ENCODE results near the gene LCOR.

LCOR gene

GRCh38 chr10:96895662-96896424, 63.7 kb downstream of the LCOR start:
- Histone ChIP-seq H3K4me3 (ENCODE audit: low read depth in 1 of 2, low read length in 2 of 2) (no peak overlapping the region), H3K36me3 (ENCODE audit: control insufficient read depth in 1 of 2, insufficient read depth in 2 of 2, low read length in 2 of 2) (no peaks in the 10 kb centered on the region), H3K9me3 (ENCODE audit: control insufficient read depth in 1 of 2, low read length in 2 of 2) (peaks cover 0 to 8% of the 10 kb centered on the region in 2 donors), H3K27me3 (ENCODE audit: low read depth, low read length) (no peaks in the 10 kb centered on the region), H3K4me1 (ENCODE audit: control insufficient read depth in 1 of 2, insufficient read depth in 2 of 2, low read length in 2 of 2) (peaks cover 0 to 15% of the 10 kb centered on the region in 2 donors), H3K27ac (ENCODE audit: low read length) (no peak overlapping the region)

- Histone ChIP-seq H3K4me3 (ENCODE audit: low read depth in 1 of 2, low read length in 2 of 2) (no peak overlapping the region), H3K27me3 (ENCODE audit: low read depth, low read length) (no peaks in the 10 kb centered on the region), H3K9me3 (ENCODE audit: control insufficient read depth in 1 of 2, low read length in 2 of 2) (peaks cover 0 to 8% of the 10 kb centered on the region in 2 donors), H3K27ac (ENCODE audit: low read length) (no peak overlapping the region), H3K4me1 (ENCODE audit: control insufficient read depth in 1 of 2, insufficient read depth in 2 of 2, low read length in 2 of 2) (peaks cover 1 to 15% of the 10 kb centered on the region in 2 donors), H3K36me3 (ENCODE audit: control insufficient read depth in 1 of 2, insufficient read depth in 2 of 2, low read length in 2 of 2) (no peaks in the 10 kb centered on the region)
These were observed 64.9 kb downstream of the LCOR start for GRCh38 chr10:96896884-96897589.

GRCh38 chr10:96902117-96902516, 70.0 kb downstream of the LCOR start:
- H3K9me3 ChIP-seq (ENCODE audit: control insufficient read depth in 1 of 2, low read length in 2 of 2): no peaks in the 10 kb centered on the region
- no peaks in the 10 kb centered on the region for H3K36me3 ChIP-seq (ENCODE audit: control insufficient read depth in 1 of 2, insufficient read depth in 2 of 2, low read length in 2 of 2)
- no peaks in the 10 kb centered on the region for H3K27me3 ChIP-seq (ENCODE audit: low read depth, low read length)
- no peak overlapping the region for H3K27ac ChIP-seq (ENCODE audit: low read length)
- H3K4me3 ChIP-seq (ENCODE audit: low read depth in 1 of 2, low read length in 2 of 2): no peak overlapping the region
- H3K4me1 ChIP-seq (ENCODE audit: control insufficient read depth in 1 of 2, insufficient read depth in 2 of 2, low read length in 2 of 2): peaks cover 12 to 14% of the 10 kb centered on the region in 2 donors

GRCh38 chr10:96902731-96903358, 70.7 kb downstream of the LCOR start:
- Histone ChIP-seq H3K27ac (ENCODE audit: low read length) (no peak overlapping the region), H3K4me3 (ENCODE audit: low read depth in 1 of 2, low read length in 2 of 2) (no peak overlapping the region), H3K4me1 (ENCODE audit: control insufficient read depth in 1 of 2, insufficient read depth in 2 of 2, low read length in 2 of 2) (peaks cover 11 to 14% of the 10 kb centered on the region in 2 donors), H3K36me3 (ENCODE audit: control insufficient read depth in 1 of 2, insufficient read depth in 2 of 2, low read length in 2 of 2) (no peaks in the 10 kb centered on the region), H3K9me3 (ENCODE audit: control insufficient read depth in 1 of 2, low read length in 2 of 2) (no peaks in the 10 kb centered on the region), H3K27me3 (ENCODE audit: low read depth, low read length) (no peaks in the 10 kb centered on the region)

- Histone ChIP-seq H3K4me3 (ENCODE audit: low read depth in 1 of 2, low read length in 2 of 2) (no peak overlapping the region), H3K9me3 (ENCODE audit: control insufficient read depth in 1 of 2, low read length in 2 of 2) (no peaks in the 10 kb centered on the region), H3K27ac (ENCODE audit: low read length) (no peak overlapping the region), H3K27me3 (ENCODE audit: low read depth, low read length) (no peaks in the 10 kb centered on the region), H3K4me1 (ENCODE audit: control insufficient read depth in 1 of 2, insufficient read depth in 2 of 2, low read length in 2 of 2) (peaks cover 5 to 14% of the 10 kb centered on the region in 2 donors), H3K36me3 (ENCODE audit: control insufficient read depth in 1 of 2, insufficient read depth in 2 of 2, low read length in 2 of 2) (no peaks in the 10 kb centered on the region)
These were observed 72.5 kb downstream of the LCOR start for GRCh38 chr10:96904648-96905047.

GRCh38 chr10:96906864-96907263, 74.8 kb downstream of the LCOR start:
- H3K4me1 ChIP-seq (ENCODE audit: control insufficient read depth in 1 of 2, insufficient read depth in 2 of 2, low read length in 2 of 2): peaks cover 5 to 14% of the 10 kb centered on the region in 2 donors
- H3K4me3 ChIP-seq (ENCODE audit: low read depth in 1 of 2, low read length in 2 of 2): no peak overlapping the region
- no peaks in the 10 kb centered on the region for H3K9me3 ChIP-seq (ENCODE audit: control insufficient read depth in 1 of 2, low read length in 2 of 2)
- no peaks in the 10 kb centered on the region for H3K27me3 ChIP-seq (ENCODE audit: low read depth, low read length)
- no peak overlapping the region for H3K27ac ChIP-seq (ENCODE audit: low read length)
- H3K36me3 ChIP-seq (ENCODE audit: control insufficient read depth in 1 of 2, insufficient read depth in 2 of 2, low read length in 2 of 2): no peaks in the 10 kb centered on the region

GRCh38 chr10:96910488-96911395, 78.6 kb downstream of the LCOR start:
- Histone ChIP-seq H3K27ac (ENCODE audit: low read length) (no peak overlapping the region), H3K4me3 (ENCODE audit: low read depth in 1 of 2, low read length in 2 of 2) (no peak overlapping the region), H3K36me3 (ENCODE audit: control insufficient read depth in 1 of 2, insufficient read depth in 2 of 2, low read length in 2 of 2) (peaks cover 0 to 5% of the 10 kb centered on the region in 2 donors), H3K27me3 (ENCODE audit: low read depth, low read length) (no peaks in the 10 kb centered on the region), H3K4me1 (ENCODE audit: control insufficient read depth in 1 of 2, insufficient read depth in 2 of 2, low read length in 2 of 2) (peaks cover 0 to 12% of the 10 kb centered on the region in 2 donors), H3K9me3 (ENCODE audit: control insufficient read depth in 1 of 2, low read length in 2 of 2) (no peaks in the 10 kb centered on the region)

- no peaks in the 10 kb centered on the region for H3K27me3 ChIP-seq (ENCODE audit: low read depth, low read length)
- H3K27ac ChIP-seq (ENCODE audit: low read length): no peak overlapping the region
- no peaks in the 10 kb centered on the region for H3K9me3 ChIP-seq (ENCODE audit: control insufficient read depth in 1 of 2, low read length in 2 of 2)
- peaks cover 0 to 5% of the 10 kb centered on the region in 2 donors for H3K36me3 ChIP-seq (ENCODE audit: control insufficient read depth in 1 of 2, insufficient read depth in 2 of 2, low read length in 2 of 2)
- H3K4me3 ChIP-seq (ENCODE audit: low read depth in 1 of 2, low read length in 2 of 2): no peak overlapping the region
- peaks cover 0 to 7% of the 10 kb centered on the region in 2 donors for H3K4me1 ChIP-seq (ENCODE audit: control insufficient read depth in 1 of 2, insufficient read depth in 2 of 2, low read length in 2 of 2)
These were observed 80.3 kb downstream of the LCOR start for GRCh38 chr10:96912405-96912804.

GRCh38 chr10:96913906-96914305, 81.8 kb downstream of the LCOR start:
- no peak overlapping the region for H3K4me3 ChIP-seq (ENCODE audit: low read depth in 1 of 2, low read length in 2 of 2)
- no peaks in the 10 kb centered on the region for H3K9me3 ChIP-seq (ENCODE audit: control insufficient read depth in 1 of 2, low read length in 2 of 2)

GRCh38 chr10:96917628-96918027, 85.5 kb downstream of the LCOR start:
- no peaks in the 10 kb centered on the region for H3K9me3 ChIP-seq (ENCODE audit: control insufficient read depth in 1 of 2, low read length in 2 of 2)
- H3K4me1 ChIP-seq (ENCODE audit: control insufficient read depth in 1 of 2, insufficient read depth in 2 of 2, low read length in 2 of 2): no peaks in the 10 kb centered on the region
- H3K4me3 ChIP-seq (ENCODE audit: low read depth in 1 of 2, low read length in 2 of 2): no peak overlapping the region
- no peak overlapping the region for H3K27ac ChIP-seq (ENCODE audit: low read length)
- peaks cover 0 to 5% of the 10 kb centered on the region in 2 donors for H3K36me3 ChIP-seq (ENCODE audit: control insufficient read depth in 1 of 2, insufficient read depth in 2 of 2, low read length in 2 of 2)
- H3K27me3 ChIP-seq (ENCODE audit: low read depth, low read length): no peaks in the 10 kb centered on the region

More at GRCh38 chr10:96913906-96914305, 81.8 kb downstream of the LCOR start:
- peaks cover 0 to 7% of the 10 kb centered on the region in 2 donors for H3K4me1 ChIP-seq (ENCODE audit: control insufficient read depth in 1 of 2, insufficient read depth in 2 of 2, low read length in 2 of 2)
- peaks cover 0 to 5% of the 10 kb centered on the region in 2 donors for H3K36me3 ChIP-seq (ENCODE audit: control insufficient read depth in 1 of 2, insufficient read depth in 2 of 2, low read length in 2 of 2)
- no peaks in the 10 kb centered on the region for H3K27me3 ChIP-seq (ENCODE audit: low read depth, low read length)
- H3K27ac ChIP-seq (ENCODE audit: low read length): no peak overlapping the region

Measured in muscle layer of duodenum (tissue), 2 donors.